ENCODE measurements around the gene PER3.

The PER3 gene

DNA sequence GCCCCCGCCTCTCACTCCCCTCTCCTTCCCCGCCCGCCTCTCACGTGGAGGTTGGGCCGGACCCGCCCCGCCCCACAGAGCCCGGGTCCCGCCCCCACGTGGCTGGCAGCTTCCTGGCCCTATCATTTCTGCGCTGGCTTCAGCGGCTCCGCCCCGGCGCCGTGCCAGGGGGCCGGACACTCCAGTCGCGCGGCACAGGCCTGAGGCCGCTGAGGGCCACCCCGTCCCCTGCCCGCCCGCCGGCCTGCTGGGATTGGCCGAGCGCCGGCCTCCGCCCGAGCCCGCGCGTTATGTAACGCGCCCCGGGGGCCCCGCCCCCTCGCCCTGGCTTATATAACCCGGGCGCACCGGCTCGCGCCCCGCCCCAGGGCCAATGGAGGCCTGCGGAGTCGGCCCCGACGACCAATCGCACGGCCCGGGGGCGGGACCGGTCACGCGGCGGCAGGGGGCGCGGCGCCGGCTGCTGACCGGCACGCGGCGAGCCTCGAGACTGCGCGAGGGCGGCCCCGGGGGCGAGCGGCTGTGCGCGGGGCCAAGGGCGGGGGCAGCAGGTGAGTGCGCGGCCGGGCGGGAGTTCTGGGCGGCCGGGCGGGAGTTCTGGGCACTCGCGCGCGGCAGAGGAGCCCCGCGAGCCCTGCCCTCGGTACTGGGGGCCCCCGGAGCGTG, at the start of gene PER3:
Gene PER3 (plus strand): TSS at position 466 of the 666 bp plus-strand sequence. CDS start 587 bp downstream, outside the sequence.
- peak; percentile 96 for DNase-seq

DNA sequence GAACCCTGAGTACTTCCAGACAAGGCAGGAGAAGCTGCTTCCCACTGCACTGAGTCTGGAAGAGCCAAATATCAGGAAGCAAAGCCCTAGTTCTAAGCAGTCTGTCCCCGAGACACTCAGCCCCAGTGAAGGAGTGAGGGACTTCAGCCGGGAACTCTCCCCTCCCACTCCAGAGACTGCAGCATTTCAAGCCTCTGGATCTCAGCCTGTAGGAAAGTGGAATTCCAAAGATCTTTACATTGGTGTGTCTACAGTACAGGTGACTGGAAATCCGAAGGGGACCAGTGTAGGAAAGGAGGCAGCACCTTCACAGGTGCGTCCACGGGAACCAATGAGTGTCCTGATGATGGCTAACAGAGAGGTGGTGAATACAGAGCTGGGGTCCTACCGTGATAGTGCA, 46.0 kb upstream of the PER3 start:
- no peak for DNase-seq

GRCh38 chr1:7743346-7743745, 40.7 kb upstream of the PER3 start:
- no peak for DNase-seq

DNA sequence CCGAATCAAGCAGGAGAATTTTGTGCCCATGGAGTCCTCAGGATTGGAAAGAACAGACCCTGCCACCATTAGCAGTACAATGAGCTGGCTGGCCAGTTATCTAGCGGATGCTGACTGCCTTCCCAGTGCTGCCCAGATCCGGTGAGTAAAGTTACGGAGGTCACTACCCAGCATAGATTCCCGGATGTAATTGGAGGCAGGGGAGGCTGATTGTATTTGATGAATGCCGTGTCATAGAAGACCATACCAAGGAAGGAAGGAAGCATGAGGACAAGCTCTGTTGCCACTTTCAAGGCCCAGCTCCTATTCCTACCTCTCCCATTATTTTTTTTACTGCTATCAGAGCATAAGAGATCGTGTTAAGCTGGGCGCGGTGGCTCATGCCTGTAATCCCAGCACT, 39.2 kb upstream of the PER3 start:
- no peak for DNase-seq

DNA sequence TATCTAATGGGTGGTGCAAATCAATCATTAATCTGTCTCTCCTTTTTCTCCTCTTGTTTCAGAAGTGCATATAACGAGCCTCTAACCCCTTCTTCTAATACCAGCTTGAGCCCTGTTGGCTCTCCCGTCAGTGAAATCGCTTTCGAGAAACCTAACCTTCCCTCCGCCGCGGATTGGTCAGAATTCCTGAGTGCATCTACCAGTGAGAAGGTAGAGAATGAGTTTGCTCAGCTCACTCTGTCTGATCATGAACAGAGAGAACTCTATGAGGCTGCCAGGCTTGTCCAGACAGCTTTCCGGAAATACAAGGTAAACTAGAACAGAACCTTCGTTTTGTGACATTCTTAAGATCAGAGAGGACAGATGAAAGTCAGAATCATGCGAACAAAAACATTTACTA, 38.3 kb upstream of the PER3 start:
- DNase-seq, result no peak

DNA sequence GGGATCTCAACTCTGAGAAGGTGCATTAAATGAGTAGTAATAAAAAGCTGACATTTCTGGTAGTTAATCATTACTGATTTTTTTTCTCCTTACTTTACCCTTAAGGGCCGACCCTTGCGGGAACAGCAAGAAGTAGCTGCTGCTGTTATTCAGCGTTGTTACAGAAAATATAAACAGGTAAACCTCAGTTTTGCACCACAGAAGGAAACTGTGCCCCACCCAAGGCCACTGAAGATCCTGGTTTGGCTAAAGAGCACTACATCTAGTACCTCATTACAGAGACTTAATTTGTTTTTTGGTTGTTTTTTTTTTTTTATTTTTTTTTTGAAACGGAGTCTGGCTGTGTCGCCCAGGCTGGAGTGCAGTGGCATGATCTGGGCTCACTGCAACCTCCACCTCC, 36.5 kb upstream of the PER3 start:
- DNase-seq, result no peak

GRCh38 chr1:7749126-7749525, 35.0 kb upstream of the PER3 start:
- DNase-seq, result no peak

DNA sequence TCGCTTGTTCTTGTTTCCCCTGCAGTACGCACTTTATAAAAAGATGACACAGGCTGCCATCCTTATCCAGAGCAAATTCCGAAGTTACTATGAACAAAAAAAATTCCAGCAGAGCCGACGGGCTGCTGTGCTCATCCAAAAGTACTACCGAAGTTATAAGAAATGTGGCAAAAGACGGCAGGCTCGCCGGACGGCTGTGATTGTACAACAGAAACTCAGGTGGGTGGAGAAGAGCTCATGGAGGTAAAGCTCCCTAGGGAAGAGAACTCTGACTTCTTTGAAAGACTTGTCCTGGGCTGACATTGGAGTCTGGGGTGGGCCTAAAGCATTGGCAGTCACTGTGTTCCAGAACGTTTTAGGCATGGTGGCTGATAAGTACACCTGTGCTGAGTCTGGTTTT, 32.9 kb upstream of the PER3 start:
- DNase-seq, result no peak

- peak; percentile 67 for DNase-seq
Observed at GRCh38 chr1:7752512-7753417, 31.3 kb upstream of the PER3 start.

GRCh38 chr1:7753641-7754040, 30.4 kb upstream of the PER3 start:
- DNase-seq, result no peak

DNA sequence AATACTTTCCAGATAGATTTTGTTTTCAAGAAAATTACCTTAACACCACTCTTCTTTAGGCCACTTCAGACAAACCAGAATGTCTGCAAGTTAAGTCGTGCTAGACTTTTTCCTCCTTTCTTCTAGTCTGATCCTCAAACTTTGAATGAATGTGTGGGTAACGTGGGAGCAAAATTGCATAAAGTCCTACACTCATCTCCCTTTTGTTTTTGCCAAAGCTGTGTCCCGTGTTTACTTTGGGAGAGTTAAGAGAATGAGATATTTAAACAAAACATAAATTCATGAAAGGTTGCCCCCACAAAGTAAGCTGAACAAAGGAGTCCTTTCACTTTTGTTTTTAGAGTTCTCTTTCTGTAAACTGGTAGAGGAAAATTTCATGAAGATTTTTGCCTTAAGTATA, 29.9 kb upstream of the PER3 start:
- no peak for DNase-seq

DNA sequence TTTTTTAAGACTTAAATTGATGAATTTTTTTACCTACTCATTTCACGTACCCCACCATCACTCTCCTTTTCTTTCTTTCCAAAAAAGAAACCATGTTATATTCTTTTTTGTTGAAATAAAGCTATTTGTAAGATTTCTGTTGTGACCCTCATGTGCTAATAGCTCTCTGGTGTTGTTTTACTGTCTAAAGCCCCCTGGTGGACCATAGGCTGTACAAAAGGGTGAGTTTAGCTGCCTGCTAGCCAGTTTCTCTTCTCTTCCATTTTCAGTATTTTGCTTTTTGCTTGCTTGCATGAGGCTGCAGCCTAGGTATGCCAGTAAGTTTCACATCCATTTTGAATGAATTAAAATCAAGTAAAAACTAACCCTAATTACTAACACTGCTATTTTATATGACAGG, 28.6 kb upstream of the PER3 start:
- no peak for DNase-seq

DNA sequence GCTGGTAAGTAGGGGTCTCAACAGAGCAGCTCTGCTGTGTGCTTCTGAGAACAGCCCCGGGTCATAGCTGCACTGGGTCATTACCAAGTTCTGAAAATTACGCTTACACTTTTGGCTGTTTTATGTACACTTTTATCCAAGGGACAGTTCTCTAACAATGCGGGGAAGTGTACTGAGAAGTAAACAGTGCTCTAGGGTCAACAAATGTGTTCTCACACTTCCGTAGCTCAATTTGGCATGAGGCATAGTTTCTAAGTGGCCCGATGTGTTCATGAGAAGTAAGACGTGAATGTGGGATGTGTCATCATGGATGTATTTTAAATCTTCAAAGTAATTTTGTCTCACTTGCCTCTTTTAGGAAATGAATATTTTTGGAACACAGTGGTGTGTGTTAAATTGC, 23.8 kb upstream of the PER3 start:
- no peak for DNase-seq

- DNase-seq, result no peak
Observed at GRCh38 chr1:7761103-7761502, 23.0 kb upstream of the PER3 start.

GRCh38 chr1:7767176-7767575, 16.9 kb upstream of the PER3 start:
- no peak for DNase-seq

GRCh38 chr1:7768583-7768982, 15.5 kb upstream of the PER3 start:
- DNase-seq, result no peak

DNA sequence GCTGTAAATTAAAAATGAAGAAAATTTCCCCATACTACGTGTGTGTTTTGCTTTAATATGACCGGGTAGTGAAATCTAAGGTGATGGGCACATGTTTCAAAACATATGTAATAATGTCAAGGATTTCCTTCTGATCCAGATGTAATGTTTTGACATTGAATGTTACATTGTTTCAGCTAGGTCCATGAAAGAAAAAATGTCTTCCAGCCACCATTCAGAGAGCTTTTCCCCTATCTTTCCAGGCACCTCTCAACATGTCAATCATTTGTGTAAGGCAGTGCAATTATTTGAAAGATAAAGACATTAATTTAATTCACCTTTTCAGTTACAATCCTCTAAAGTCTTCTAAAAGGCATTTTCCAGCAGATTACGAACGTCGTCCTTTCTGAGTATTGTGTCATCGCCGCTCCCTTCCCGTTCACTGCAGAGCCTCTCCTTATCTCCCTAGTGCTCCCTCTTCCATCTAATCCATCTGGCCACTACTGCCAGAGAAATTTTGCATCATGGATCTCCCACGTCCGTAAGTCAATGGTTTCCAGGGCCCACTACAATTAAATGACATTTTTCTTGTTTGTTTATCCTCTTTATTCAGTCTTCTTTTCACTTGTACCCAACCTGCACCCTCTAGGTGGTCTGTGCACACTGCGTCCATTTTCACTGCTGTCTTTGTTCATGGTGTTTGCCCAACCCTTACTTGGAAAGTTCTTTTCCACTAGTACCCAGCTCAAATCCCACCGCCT, 14.2 kb upstream of the PER3 start:
- DNase-seq, result no peak

GRCh38 chr1:7770669-7770996, 13.5 kb upstream of the PER3 start:
- no peak for DNase-seq

GRCh38 chr1:7770997-7771822, 12.9 kb upstream of the PER3 start, which contains the start of gene VAMP3:
TSS of gene VAMP3 (plus strand) at chr1:7771296. CDS start at chr1:7771384, 88 bp downstream.
- peak; percentile 74 for DNase-seq

DNA sequence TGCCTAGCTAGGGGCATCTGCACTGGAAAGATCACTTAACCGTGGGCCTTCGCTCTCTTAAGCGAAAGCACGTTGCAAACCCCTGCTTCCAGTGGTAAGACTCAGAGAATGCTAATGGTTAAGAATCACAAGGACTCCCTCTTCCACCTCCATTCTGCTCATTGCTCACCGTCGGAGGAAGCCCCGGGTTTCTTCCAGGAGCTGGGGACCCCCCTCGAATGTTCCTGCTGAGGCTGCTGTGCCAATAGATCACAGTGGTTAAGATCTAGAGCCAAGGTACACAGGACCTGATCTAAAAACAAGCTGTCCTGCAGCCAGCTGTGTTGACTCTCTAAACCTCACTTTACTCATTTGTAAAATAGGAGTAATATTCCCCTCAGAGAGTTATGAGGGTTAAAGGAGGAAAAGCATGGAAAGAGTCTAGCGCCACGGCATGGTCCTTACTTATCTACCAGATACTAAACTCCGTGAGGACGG, 12.2 kb upstream of the PER3 start:
- DNase-seq, result no peak

GRCh38 chr1:7777591-7777990, 6.5 kb upstream of the PER3 start:
- DNase-seq, result no peak

GRCh38 chr1:7778133-7778628, 5.9 kb upstream of the PER3 start:
- no peak for DNase-seq

All from fibroblast of upper back skin (primary cell).